WTC11 (cell line): Measurements from ENCODE around the gene NFIA. TPM values are rescaled to one million over a fixed set of nuclear protein-coding genes. Genes with fewer than 3 reads are reported as not detected.

Source experiments
- ATAC-seq: fragments of 200-7000 bp; cut with Tn5 transposase; 2 replicates; pipeline ENCODE4 v1.10.0; 2021; ENCODE audit warnings: mild to moderate bottlenecking, moderate library complexity
- CTCF ChIA-PET: fragments of 300-600 bp; sonication (Branson Sonifier 250); formaldehyde crosslinking; loops from one replicate; lab custom pipeline; 2021; ENCODE audit warnings: antibody characterized with exemption; lab: Charles Lee
- POLR2A ChIA-PET: fragments of 350-600 bp; sonication (Branson Sonifier 250); formaldehyde crosslinking; loops from one replicate; lab custom pipeline; 2021; ENCODE audit warnings: antibody characterized with exemption; lab: Charles Lee
- DNase-seq: peaks from one replicate; pipeline ENCODE4 v3.0.0; 2021; ENCODE audit warnings: low spot score
- H3K27ac Mint-ChIP-seq: 2 replicates; pipeline ENCODE4 v1.8.0; 2021; ENCODE audit warnings: mixed read lengths
- H3K27me3 Mint-ChIP-seq: 2 replicates; pipeline ENCODE4 v1.8.0; 2021; ENCODE audit warnings: low read depth, mild to moderate bottlenecking, moderate library complexity, mixed read lengths
- H3K36me3 Mint-ChIP-seq: 2 replicates; pipeline ENCODE4 v1.8.0; 2021; ENCODE audit warnings: mixed read lengths
- H3K4me1 Mint-ChIP-seq: 2 replicates; pipeline ENCODE4 v1.8.0; 2022; ENCODE audit warnings: mixed read lengths
- H3K4me3 Mint-ChIP-seq: 2 replicates; pipeline ENCODE4 v1.8.0; 2021; ENCODE audit warnings: mild to moderate bottlenecking, moderate library complexity, mixed read lengths
- H3K9me3 Mint-ChIP-seq: 2 replicates; pipeline ENCODE4 v1.8.0; 2021; ENCODE audit warnings: mixed read lengths
- ESRRA ChIP-seq: sonication (generic); formaldehyde crosslinking; IDR thresholded peaks from 2 replicates; pipeline ENCODE4 v1.8.1; 2022; ENCODE audit warnings: mild to moderate bottlenecking, missing genetic modification reagents, borderline replicate concordance
- GABPB1 ChIP-seq: sonication (generic); formaldehyde crosslinking; IDR thresholded peaks from 2 replicates; pipeline ENCODE4 v1.8.1; 2023; ENCODE audit warnings: mild to moderate bottlenecking, missing genetic modification reagents
- GRHL2 ChIP-seq: fragments of 250-450 bp; sonication (Bioruptor Pico); IDR thresholded peaks from 2 replicates; pipeline ENCODE4 v1.8.0; 2022; ENCODE audit warnings: mild to moderate bottlenecking, moderate library complexity; ENCODE audit not compliant: insufficient replicate concordance, severe bottlenecking
- ZNF138 ChIP-seq: sonication (generic); formaldehyde crosslinking; conservative IDR thresholded peaks from 2 replicates; pipeline ENCODE4 v1.8.1; 2022; ENCODE audit warnings: mild to moderate bottlenecking, moderate library complexity, missing genetic modification reagents
- total RNA-seq: library from RNA; stranded (reverse); gene quantifications from 3 replicates; pipeline ENCODE4 v1.2.3, GENCODE V29; 2021
- TF ChIP-seq, protein P1 (sequence below): sonication (generic); formaldehyde crosslinking; IDR thresholded peaks from 2 replicates; pipeline ENCODE4 v1.8.1; 2023; ENCODE audit warnings: mild to moderate bottlenecking, missing genetic modification reagents
- TF ChIP-seq, protein P2 (sequence below): sonication (generic); formaldehyde crosslinking; IDR thresholded peaks from 2 replicates; pipeline ENCODE4 v1.8.1; 2023; ENCODE audit warnings: mild to moderate bottlenecking, missing genetic modification reagents, moderate library complexity
- TF ChIP-seq, protein P3 (sequence below): sonication (generic); formaldehyde crosslinking; IDR thresholded peaks from 2 replicates; pipeline ENCODE4 v1.8.0; 2023; ENCODE audit warnings: mild to moderate bottlenecking, missing genetic modification reagents
- TF ChIP-seq, protein P4 (sequence below): sonication (generic); formaldehyde crosslinking; IDR thresholded peaks from 2 replicates; pipeline ENCODE4 v1.8.1; 2022; ENCODE audit warnings: mild to moderate bottlenecking, moderate library complexity, missing genetic modification reagents
- TF ChIP-seq, protein P5 (sequence below): sonication (generic); formaldehyde crosslinking; IDR thresholded peaks from 2 replicates; pipeline ENCODE4 v1.8.1; 2022; ENCODE audit warnings: low read depth, missing genetic modification reagents, borderline replicate concordance
- TF ChIP-seq, protein P6 (sequence below): sonication (generic); formaldehyde crosslinking; conservative IDR thresholded peaks from 2 replicates; pipeline ENCODE4 v1.8.1; 2022; ENCODE audit warnings: mild to moderate bottlenecking, missing genetic modification reagents
- TF ChIP-seq, protein P7 (sequence below): fragments of 250-450 bp; sonication (Bioruptor Pico); IDR thresholded peaks from 2 replicates; pipeline ENCODE4 v1.9.0; 2021; ENCODE audit warnings: mild to moderate bottlenecking, borderline replicate concordance

The NFIA gene
- total RNA-seq, 1 experiment from 2014 or later: 16.7 TPM

DNA sequence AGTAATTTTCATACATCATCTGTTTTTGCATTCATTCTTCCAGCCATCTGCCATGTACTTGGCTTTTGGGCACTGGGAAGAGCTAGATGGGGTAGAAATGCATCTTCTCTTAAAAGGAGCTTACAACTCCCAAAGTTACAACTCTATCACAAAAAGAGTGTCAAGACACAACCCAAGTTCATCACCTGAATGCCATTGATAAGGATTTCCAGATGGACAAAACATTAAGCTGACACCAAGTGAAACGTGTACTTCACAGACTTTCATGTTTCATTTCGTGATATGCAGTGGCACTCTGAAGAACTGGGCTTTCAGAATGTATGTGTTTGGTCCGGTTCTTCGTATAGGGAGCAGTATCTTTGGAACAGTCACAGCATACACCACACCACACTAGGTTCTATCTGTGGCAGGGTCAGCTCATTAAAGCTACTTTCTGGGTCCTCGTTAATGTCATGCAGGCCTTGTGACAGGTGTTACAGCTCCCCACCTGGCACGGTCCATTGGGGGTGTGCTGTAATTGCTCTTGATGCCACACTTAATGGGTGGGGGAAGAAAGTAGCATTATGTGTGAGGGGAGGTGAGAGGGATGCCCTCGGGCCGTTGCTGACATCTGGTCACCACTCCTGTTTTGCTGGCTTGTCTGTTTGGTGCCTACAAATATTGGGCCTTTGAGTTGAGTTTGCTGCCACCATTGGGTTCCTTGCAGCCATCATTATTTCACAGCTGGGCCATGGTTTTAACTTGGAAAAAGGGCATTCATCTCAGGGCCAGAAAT is 164.9 kb downstream of the NFIA start:
- ATAC-seq (0 out of 2 replicates have a peak, but pooled peaks have one; percentile 24), DNase-seq (no peak)
- no peaks in the 10 kb centered on the region for H3K27me3 Mint-ChIP-seq
- H3K9me3 Mint-ChIP-seq: peaks cover 15% of the 10 kb centered on the region
- no peak overlapping the region for H3K27ac Mint-ChIP-seq
- peaks cover 15% of the 10 kb centered on the region for H3K36me3 Mint-ChIP-seq
- POLR2A ChIA-PET: interaction anchor here (0.9 kb wide), 1 partner anchor 20 kb away, joined by 3 read pairs; no protein-coding TSS in a partner anchor
- CTCF ChIA-PET: interaction anchor here (0.6 to 1.3 kb wide), 4 partner anchors 11 to 199 kb away, joined by 3 to 4 read pairs (median 4); no protein-coding TSS in a partner anchor
- no peak overlapping the region for H3K4me3 Mint-ChIP-seq
- H3K4me1 Mint-ChIP-seq: peaks cover 57% of the 10 kb centered on the region
- TF ChIP-seq, protein P1, sequence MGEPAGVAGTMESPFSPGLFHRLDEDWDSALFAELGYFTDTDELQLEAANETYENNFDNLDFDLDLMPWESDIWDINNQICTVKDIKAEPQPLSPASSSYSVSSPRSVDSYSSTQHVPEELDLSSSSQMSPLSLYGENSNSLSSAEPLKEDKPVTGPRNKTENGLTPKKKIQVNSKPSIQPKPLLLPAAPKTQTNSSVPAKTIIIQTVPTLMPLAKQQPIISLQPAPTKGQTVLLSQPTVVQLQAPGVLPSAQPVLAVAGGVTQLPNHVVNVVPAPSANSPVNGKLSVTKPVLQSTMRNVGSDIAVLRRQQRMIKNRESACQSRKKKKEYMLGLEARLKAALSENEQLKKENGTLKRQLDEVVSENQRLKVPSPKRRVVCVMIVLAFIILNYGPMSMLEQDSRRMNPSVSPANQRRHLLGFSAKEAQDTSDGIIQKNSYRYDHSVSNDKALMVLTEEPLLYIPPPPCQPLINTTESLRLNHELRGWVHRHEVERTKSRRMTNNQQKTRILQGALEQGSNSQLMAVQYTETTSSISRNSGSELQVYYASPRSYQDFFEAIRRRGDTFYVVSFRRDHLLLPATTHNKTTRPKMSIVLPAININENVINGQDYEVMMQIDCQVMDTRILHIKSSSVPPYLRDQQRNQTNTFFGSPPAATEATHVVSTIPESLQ (CRISPR knock-in tag): no peak
- TF ChIP-seq GABPB1 (CRISPR knock-in tag) (no peak), ESRRA (CRISPR knock-in tag) (no peak), ZNF138 (CRISPR knock-in tag) (no peak), GRHL2 (CRISPR knock-in tag) (no peak)
- TF ChIP-seq, protein P2, sequence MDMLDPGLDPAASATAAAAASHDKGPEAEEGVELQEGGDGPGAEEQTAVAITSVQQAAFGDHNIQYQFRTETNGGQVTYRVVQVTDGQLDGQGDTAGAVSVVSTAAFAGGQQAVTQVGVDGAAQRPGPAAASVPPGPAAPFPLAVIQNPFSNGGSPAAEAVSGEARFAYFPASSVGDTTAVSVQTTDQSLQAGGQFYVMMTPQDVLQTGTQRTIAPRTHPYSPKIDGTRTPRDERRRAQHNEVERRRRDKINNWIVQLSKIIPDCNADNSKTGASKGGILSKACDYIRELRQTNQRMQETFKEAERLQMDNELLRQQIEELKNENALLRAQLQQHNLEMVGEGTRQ (CRISPR knock-in tag): no peak
- TF ChIP-seq, protein P3, sequence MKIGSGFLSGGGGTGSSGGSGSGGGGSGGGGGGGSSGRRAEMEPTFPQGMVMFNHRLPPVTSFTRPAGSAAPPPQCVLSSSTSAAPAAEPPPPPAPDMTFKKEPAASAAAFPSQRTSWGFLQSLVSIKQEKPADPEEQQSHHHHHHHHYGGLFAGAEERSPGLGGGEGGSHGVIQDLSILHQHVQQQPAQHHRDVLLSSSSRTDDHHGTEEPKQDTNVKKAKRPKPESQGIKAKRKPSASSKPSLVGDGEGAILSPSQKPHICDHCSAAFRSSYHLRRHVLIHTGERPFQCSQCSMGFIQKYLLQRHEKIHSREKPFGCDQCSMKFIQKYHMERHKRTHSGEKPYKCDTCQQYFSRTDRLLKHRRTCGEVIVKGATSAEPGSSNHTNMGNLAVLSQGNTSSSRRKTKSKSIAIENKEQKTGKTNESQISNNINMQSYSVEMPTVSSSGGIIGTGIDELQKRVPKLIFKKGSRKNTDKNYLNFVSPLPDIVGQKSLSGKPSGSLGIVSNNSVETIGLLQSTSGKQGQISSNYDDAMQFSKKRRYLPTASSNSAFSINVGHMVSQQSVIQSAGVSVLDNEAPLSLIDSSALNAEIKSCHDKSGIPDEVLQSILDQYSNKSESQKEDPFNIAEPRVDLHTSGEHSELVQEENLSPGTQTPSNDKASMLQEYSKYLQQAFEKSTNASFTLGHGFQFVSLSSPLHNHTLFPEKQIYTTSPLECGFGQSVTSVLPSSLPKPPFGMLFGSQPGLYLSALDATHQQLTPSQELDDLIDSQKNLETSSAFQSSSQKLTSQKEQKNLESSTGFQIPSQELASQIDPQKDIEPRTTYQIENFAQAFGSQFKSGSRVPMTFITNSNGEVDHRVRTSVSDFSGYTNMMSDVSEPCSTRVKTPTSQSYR (CRISPR knock-in tag): no peak
- TF ChIP-seq, protein P4, sequence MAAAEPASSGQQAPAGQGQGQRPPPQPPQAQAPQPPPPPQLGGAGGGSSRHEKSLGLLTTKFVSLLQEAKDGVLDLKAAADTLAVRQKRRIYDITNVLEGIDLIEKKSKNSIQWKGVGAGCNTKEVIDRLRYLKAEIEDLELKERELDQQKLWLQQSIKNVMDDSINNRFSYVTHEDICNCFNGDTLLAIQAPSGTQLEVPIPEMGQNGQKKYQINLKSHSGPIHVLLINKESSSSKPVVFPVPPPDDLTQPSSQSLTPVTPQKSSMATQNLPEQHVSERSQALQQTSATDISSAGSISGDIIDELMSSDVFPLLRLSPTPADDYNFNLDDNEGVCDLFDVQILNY (CRISPR knock-in tag): no peak
- TF ChIP-seq, protein P5, sequence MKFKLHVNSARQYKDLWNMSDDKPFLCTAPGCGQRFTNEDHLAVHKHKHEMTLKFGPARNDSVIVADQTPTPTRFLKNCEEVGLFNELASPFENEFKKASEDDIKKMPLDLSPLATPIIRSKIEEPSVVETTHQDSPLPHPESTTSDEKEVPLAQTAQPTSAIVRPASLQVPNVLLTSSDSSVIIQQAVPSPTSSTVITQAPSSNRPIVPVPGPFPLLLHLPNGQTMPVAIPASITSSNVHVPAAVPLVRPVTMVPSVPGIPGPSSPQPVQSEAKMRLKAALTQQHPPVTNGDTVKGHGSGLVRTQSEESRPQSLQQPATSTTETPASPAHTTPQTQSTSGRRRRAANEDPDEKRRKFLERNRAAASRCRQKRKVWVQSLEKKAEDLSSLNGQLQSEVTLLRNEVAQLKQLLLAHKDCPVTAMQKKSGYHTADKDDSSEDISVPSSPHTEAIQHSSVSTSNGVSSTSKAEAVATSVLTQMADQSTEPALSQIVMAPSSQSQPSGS (CRISPR knock-in tag): no peak
- TF ChIP-seq, protein P6, sequence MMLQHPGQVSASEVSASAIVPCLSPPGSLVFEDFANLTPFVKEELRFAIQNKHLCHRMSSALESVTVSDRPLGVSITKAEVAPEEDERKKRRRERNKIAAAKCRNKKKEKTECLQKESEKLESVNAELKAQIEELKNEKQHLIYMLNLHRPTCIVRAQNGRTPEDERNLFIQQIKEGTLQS (CRISPR knock-in tag): no peak
- TF ChIP-seq, protein P7, sequence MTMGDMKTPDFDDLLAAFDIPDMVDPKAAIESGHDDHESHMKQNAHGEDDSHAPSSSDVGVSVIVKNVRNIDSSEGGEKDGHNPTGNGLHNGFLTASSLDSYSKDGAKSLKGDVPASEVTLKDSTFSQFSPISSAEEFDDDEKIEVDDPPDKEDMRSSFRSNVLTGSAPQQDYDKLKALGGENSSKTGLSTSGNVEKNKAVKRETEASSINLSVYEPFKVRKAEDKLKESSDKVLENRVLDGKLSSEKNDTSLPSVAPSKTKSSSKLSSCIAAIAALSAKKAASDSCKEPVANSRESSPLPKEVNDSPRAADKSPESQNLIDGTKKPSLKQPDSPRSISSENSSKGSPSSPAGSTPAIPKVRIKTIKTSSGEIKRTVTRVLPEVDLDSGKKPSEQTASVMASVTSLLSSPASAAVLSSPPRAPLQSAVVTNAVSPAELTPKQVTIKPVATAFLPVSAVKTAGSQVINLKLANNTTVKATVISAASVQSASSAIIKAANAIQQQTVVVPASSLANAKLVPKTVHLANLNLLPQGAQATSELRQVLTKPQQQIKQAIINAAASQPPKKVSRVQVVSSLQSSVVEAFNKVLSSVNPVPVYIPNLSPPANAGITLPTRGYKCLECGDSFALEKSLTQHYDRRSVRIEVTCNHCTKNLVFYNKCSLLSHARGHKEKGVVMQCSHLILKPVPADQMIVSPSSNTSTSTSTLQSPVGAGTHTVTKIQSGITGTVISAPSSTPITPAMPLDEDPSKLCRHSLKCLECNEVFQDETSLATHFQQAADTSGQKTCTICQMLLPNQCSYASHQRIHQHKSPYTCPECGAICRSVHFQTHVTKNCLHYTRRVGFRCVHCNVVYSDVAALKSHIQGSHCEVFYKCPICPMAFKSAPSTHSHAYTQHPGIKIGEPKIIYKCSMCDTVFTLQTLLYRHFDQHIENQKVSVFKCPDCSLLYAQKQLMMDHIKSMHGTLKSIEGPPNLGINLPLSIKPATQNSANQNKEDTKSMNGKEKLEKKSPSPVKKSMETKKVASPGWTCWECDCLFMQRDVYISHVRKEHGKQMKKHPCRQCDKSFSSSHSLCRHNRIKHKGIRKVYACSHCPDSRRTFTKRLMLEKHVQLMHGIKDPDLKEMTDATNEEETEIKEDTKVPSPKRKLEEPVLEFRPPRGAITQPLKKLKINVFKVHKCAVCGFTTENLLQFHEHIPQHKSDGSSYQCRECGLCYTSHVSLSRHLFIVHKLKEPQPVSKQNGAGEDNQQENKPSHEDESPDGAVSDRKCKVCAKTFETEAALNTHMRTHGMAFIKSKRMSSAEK (CRISPR knock-in tag): no peak
